Globus pallidus (tissue), 1 donor: ENCODE results near the gene ERICH3.

ENCODE experiments used
- DNase-seq: peaks from one replicate; pipeline ENCODE4 v3.0.0-alpha.2; 2015; ENCODE audit warnings: low spot score

The ERICH3 gene

GRCh38 chr1:74587888-74588287, 85.7 kb downstream of the ERICH3 start:
- DNase-seq, result no peak

- DNase-seq, result no peak
Measured at GRCh38 chr1:74586253-74586897, 87.2 kb downstream of the ERICH3 start.

GRCh38 chr1:74584185-74584584, 89.4 kb downstream of the ERICH3 start:
- DNase-seq, result no peak

- no peak for DNase-seq
Measured at GRCh38 chr1:74583397-74583796, 90.2 kb downstream of the ERICH3 start.

GRCh38 chr1:74579425-74579824, 94.2 kb downstream of the ERICH3 start:
- DNase-seq, result no peak

- DNase-seq, result no peak
Measured at GRCh38 chr1:74578101-74578500, 95.5 kb downstream of the ERICH3 start.

GRCh38 chr1:74571891-74572290, 101.7 kb downstream of the ERICH3 start:
- DNase-seq, result no peak

- no peak for DNase-seq
Measured at GRCh38 chr1:74571493-74571800, 102.1 kb downstream of the ERICH3 start.

- no peak for DNase-seq
Measured at GRCh38 chr1:74570797-74571492, 102.6 kb downstream of the ERICH3 start.

GRCh38 chr1:74549932-74550331, 123.7 kb downstream of the ERICH3 start:
- no peak for DNase-seq

- DNase-seq, result no peak
Measured at GRCh38 chr1:74548961-74549750, 124.4 kb downstream of the ERICH3 start.

GRCh38 chr1:74545821-74546220, 127.8 kb downstream of the ERICH3 start:
- no peak for DNase-seq

GRCh38 chr1:74534241-74534640, 139.4 kb downstream of the ERICH3 start:
- DNase-seq, result no peak

- DNase-seq, result no peak
Measured at GRCh38 chr1:74531796-74532195, 141.8 kb downstream of the ERICH3 start.

- no peak for DNase-seq
Measured at GRCh38 chr1:74530892-74531291, 142.7 kb downstream of the ERICH3 start.

- DNase-seq, result no peak
Measured at GRCh38 chr1:74528123-74528522, 145.5 kb downstream of the ERICH3 start.

GRCh38 chr1:74526708-74527107, 146.9 kb downstream of the ERICH3 start:
- no peak for DNase-seq

GRCh38 chr1:74523873-74524480, 149.6 kb downstream of the ERICH3 start:
- DNase-seq, result no peak

- no peak for DNase-seq
Measured at GRCh38 chr1:74522148-74522547, 151.4 kb downstream of the ERICH3 start.
